ENCODE results near the gene NKX6-2. TPM values are rescaled to one million over a fixed set of nuclear protein-coding genes. Genes with fewer than 3 reads are reported as not detected.
A peak's percentile ranks its signal among the peaks of the same experiment; 100 is the strongest.

Gene NKX6-2
- total and polyA plus RNA-seq, 2 experiments from 2014 or later = 0.24 to 9.3 TPM

- peak; percentile 50 for DNase-seq (ENCODE audit: low spot score)
- peaks cover 9% of the 10 kb centered on the region for H3K4me1 ChIP-seq (ENCODE audit: insufficient read depth)
- no peak for TF ChIP-seq ZNF331 (CRISPR knock-in tag; IDR thresholded peaks at IDR 0.05; ENCODE audit: low read depth)
- TF ChIP-seq NANOG (IDR thresholded peaks at IDR 0.05; ENCODE audit: borderline replicate concordance) = no peak
- TF ChIP-seq JUNB (IDR thresholded peaks at IDR 0.05; ENCODE audit: unreplicated experiment) = no peak
- TF ChIP-seq ETS1 (IDR thresholded peaks at IDR 0.05) = no peak
- no peak for TF ChIP-seq STAT1 (IDR thresholded peaks at IDR 0.05; ENCODE audit: unreplicated experiment)
- Mint-ChIP-seq H3K4me1 (peaks cover 31% of the 10 kb centered on the region), H3K27me3 (ENCODE audit: insufficient read depth, low read depth, poor library complexity) (no peaks in the 10 kb centered on the region), H3K4me3 (no peak overlapping the region), H3K36me3 (ENCODE audit: low read depth) (no peaks in the 10 kb centered on the region), H3K27ac (peak overlapping the region; percentile 67; the same call in 1 of the 2 replicates), H3K9me3 (no peaks in the 10 kb centered on the region; the same call in 2 of the 3 replicates)
- H3F3A ChIP-seq (replicated peaks; ENCODE audit: low read depth) = 0 out of 2 replicates have a peak, but pooled peaks cover 3% of the 10 kb centered on the region
- no peaks in the 10 kb centered on the region for H4K20me1 ChIP-seq (replicated peaks; ENCODE audit: insufficient read depth)
- no peaks in the 10 kb centered on the region for H3K27me3 ChIP-seq (ENCODE audit: insufficient read depth)
- H3K4me3 ChIP-seq = no peak overlapping the region
- H3K36me3 ChIP-seq (ENCODE audit: insufficient read depth) = no peaks in the 10 kb centered on the region
- peak; percentile 69 for ATAC-seq
- H2AFZ ChIP-seq = no peak overlapping the region
- peak overlapping the region; percentile 17; the same call in 1 of the 2 replicates for H3K4me2 ChIP-seq
- H3K27ac ChIP-seq (ENCODE audit: low read depth) = peak overlapping the region; percentile 88
- no peaks in the 10 kb centered on the region for H3K9me2 ChIP-seq (ENCODE audit: insufficient read depth)
- H3K79me2 ChIP-seq (replicated peaks; ENCODE audit: insufficient read depth) = no peaks in the 10 kb centered on the region
Observed at GRCh38 chr10:132746801-132747625, 38.9 kb downstream of the NKX6-2 start.

- Histone ChIP-seq H3K27me3 (ENCODE audit: insufficient read depth) (no peaks in the 10 kb centered on the region), H3F3A (replicated peaks; ENCODE audit: low read depth) (0 out of 2 replicates have a peak, but pooled peaks cover 3% of the 10 kb centered on the region), H3K27ac (ENCODE audit: low read depth) (peak overlapping the region; percentile 88), H3K9me2 (ENCODE audit: insufficient read depth) (no peaks in the 10 kb centered on the region), H3K79me2 (replicated peaks; ENCODE audit: insufficient read depth) (no peaks in the 10 kb centered on the region), H3K36me3 (ENCODE audit: insufficient read depth) (no peaks in the 10 kb centered on the region), H3K4me1 (ENCODE audit: insufficient read depth) (peaks cover 9% of the 10 kb centered on the region), H3K4me3 (no peak overlapping the region), H2AFZ (no peak overlapping the region), H4K20me1 (replicated peaks; ENCODE audit: insufficient read depth) (no peaks in the 10 kb centered on the region), H3K4me2 (no peak overlapping the region)
- Mint-ChIP-seq H3K27ac (peak overlapping the region; percentile 77), H3K36me3 (ENCODE audit: low read depth) (no peaks in the 10 kb centered on the region), H3K4me3 (no peak overlapping the region), H3K27me3 (ENCODE audit: insufficient read depth, low read depth, poor library complexity) (no peaks in the 10 kb centered on the region), H3K9me3 (no peaks in the 10 kb centered on the region; the same call in 2 of the 3 replicates), H3K4me1 (peaks cover 33% of the 10 kb centered on the region)
- ATAC-seq (no peak), DNase-seq (ENCODE audit: low spot score) (no peak)
- TF ChIP-seq POLR2AphosphoS5 (IDR thresholded peaks at IDR 0.05; ENCODE audit: low read depth) (no peak), CREB1 (CRISPR knock-in tag; IDR thresholded peaks at IDR 0.05; ENCODE audit: low read depth) (no peak), EZH2phosphoT487 (IDR thresholded peaks at IDR 0.05; ENCODE audit: unreplicated experiment) (no peak), EZH2 (IDR thresholded peaks at IDR 0.05; ENCODE audit: low read depth, unreplicated experiment) (no peak), ZNF331 (CRISPR knock-in tag; IDR thresholded peaks at IDR 0.05; ENCODE audit: low read depth) (no peak), ZNF462 (CRISPR knock-in tag; IDR thresholded peaks at IDR 0.05) (no peak)
Observed at GRCh38 chr10:132746386-132746785, 39.6 kb downstream of the NKX6-2 start.
